Neural cell (in vitro differentiated cells): ENCODE data around the gene BNIP5.

Experiments
- EP300 ChIP-seq: fragments of 450-650 bp; conservative IDR thresholded peaks from 2 replicates; pipeline ENCODE4 v1.6.1; 2014; ENCODE audit warnings: antibody characterized with exemption, mild to moderate bottlenecking, moderate library complexity; ENCODE audit not compliant: poor library complexity, severe bottlenecking
- EZH2 ChIP-seq: fragments of 200-600, 300-800 bp; shearing (Covaris generic), sonication (generic); IDR thresholded peaks from 2 replicates; pipeline ENCODE4 v1.6.1; 2014; ENCODE audit warnings: antibody characterized with exemption, low read length, borderline replicate concordance, mild to moderate bottlenecking; ENCODE audit not compliant: insufficient read depth, poor library complexity, severe bottlenecking
- POLR2AphosphoS5 ChIP-seq: IDR thresholded peaks from 2 replicates; pipeline ENCODE4 v1.6.1; 2012
- SMC3 ChIP-seq: fragments of 450-650 bp; conservative IDR thresholded peaks from 2 replicates; pipeline ENCODE4 v1.6.1; 2014; ENCODE audit warnings: antibody characterized with exemption, mild to moderate bottlenecking, moderate library complexity; ENCODE audit not compliant: poor library complexity
- TAF1 ChIP-seq: IDR thresholded peaks from 2 replicates; pipeline ENCODE4 v1.6.1; 2012; ENCODE audit warnings: low read depth
- TF ChIP-seq, protein P1 (sequence below): fragments of 450-650 bp; IDR thresholded peaks from 2 replicates; pipeline ENCODE4 v1.5.1; 2014; ENCODE audit warnings: antibody characterized with exemption, mild to moderate bottlenecking, moderate library complexity; ENCODE audit not compliant: poor library complexity, severe bottlenecking
- TF ChIP-seq, protein P2 (sequence below): IDR thresholded peaks from 2 replicates; pipeline ENCODE4 v1.6.1; 2012; ENCODE audit warnings: borderline replicate concordance

DNA sequence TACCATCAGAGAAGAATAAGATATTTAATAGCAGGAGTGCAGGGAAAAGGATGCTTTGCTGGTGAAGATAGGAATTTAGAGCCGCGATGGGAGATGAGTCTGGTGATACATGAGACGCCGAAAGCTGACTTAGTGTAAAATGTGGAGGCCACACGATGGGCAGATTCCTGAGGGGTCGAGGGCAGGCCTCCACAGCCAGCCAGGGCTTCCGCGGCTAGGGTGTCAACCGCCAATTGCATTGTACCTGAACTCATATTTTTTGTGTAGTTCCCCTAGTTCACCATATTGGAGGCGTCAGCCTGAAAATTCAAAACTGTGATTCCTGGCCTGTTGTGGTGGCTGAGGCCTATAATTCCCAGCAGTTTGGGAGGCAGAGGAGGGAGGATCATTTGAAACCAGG lies 42.2 kb upstream of the BNIP5 start:
- TF ChIP-seq, protein P1, sequence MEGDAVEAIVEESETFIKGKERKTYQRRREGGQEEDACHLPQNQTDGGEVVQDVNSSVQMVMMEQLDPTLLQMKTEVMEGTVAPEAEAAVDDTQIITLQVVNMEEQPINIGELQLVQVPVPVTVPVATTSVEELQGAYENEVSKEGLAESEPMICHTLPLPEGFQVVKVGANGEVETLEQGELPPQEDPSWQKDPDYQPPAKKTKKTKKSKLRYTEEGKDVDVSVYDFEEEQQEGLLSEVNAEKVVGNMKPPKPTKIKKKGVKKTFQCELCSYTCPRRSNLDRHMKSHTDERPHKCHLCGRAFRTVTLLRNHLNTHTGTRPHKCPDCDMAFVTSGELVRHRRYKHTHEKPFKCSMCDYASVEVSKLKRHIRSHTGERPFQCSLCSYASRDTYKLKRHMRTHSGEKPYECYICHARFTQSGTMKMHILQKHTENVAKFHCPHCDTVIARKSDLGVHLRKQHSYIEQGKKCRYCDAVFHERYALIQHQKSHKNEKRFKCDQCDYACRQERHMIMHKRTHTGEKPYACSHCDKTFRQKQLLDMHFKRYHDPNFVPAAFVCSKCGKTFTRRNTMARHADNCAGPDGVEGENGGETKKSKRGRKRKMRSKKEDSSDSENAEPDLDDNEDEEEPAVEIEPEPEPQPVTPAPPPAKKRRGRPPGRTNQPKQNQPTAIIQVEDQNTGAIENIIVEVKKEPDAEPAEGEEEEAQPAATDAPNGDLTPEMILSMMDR = no peak
- TF ChIP-seq EP300 (peak; percentile 21), TAF1 (no peak), SMC3 (no peak), EZH2 (no peak), POLR2AphosphoS5 (no peak)
- TF ChIP-seq, protein P2, sequence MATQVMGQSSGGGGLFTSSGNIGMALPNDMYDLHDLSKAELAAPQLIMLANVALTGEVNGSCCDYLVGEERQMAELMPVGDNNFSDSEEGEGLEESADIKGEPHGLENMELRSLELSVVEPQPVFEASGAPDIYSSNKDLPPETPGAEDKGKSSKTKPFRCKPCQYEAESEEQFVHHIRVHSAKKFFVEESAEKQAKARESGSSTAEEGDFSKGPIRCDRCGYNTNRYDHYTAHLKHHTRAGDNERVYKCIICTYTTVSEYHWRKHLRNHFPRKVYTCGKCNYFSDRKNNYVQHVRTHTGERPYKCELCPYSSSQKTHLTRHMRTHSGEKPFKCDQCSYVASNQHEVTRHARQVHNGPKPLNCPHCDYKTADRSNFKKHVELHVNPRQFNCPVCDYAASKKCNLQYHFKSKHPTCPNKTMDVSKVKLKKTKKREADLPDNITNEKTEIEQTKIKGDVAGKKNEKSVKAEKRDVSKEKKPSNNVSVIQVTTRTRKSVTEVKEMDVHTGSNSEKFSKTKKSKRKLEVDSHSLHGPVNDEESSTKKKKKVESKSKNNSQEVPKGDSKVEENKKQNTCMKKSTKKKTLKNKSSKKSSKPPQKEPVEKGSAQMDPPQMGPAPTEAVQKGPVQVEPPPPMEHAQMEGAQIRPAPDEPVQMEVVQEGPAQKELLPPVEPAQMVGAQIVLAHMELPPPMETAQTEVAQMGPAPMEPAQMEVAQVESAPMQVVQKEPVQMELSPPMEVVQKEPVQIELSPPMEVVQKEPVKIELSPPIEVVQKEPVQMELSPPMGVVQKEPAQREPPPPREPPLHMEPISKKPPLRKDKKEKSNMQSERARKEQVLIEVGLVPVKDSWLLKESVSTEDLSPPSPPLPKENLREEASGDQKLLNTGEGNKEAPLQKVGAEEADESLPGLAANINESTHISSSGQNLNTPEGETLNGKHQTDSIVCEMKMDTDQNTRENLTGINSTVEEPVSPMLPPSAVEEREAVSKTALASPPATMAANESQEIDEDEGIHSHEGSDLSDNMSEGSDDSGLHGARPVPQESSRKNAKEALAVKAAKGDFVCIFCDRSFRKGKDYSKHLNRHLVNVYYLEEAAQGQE = no peak
